Coronary artery (tissue), 2 donors: ENCODE results near the gene PKNOX2.
A peak's percentile ranks its signal among the peaks of the same experiment; 100 is the strongest.

Source experiments
- DNase-seq: peaks from one replicate; pipeline ENCODE4 v3.0.0-alpha.2; 2017; ENCODE audit warnings: low spot score
- H3K27ac ChIP-seq, 2 donors: fragments of 200-600 bp; sonication (generic); one replicate each; pipeline ENCODE4 v1.5.1; 2016 to 2019
- H3K4me3 ChIP-seq: fragments of 200-600 bp; sonication (generic); 2 replicates; pipeline ENCODE4 v1.5.1; 2016; ENCODE audit warnings: mild to moderate bottlenecking, moderate library complexity
- TF ChIP-seq, protein P1 (sequence below): fragments of 200-600 bp; sonication (generic); IDR thresholded peaks from one replicate; pipeline ENCODE4 v1.5.1; 2019; ENCODE audit warnings: antibody characterized with exemption

The PKNOX2 gene

DNA sequence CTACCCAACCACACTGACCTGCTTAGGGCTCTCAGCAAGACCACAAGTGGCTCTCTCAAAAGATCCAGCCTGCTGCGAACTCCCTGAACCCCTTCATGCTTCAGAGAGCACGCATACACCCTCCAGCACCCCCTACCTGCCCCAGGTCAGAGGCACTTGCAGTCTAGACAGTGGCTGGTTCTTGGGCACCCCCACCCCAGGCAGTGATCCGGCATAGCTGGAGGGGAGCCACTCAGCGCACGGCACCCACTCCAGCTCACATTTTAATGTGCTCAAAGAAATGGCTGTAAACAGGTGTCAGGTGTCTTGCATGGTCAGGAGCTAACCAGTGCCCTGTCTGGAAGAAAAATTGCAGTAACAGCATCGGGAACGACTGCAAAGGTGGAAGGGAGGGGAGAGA lies 140.8 kb downstream of the PKNOX2 start:
- no peak overlapping the region for H3K27ac ChIP-seq
- H3K4me3 ChIP-seq, result no peak overlapping the region
- TF ChIP-seq, protein P1, sequence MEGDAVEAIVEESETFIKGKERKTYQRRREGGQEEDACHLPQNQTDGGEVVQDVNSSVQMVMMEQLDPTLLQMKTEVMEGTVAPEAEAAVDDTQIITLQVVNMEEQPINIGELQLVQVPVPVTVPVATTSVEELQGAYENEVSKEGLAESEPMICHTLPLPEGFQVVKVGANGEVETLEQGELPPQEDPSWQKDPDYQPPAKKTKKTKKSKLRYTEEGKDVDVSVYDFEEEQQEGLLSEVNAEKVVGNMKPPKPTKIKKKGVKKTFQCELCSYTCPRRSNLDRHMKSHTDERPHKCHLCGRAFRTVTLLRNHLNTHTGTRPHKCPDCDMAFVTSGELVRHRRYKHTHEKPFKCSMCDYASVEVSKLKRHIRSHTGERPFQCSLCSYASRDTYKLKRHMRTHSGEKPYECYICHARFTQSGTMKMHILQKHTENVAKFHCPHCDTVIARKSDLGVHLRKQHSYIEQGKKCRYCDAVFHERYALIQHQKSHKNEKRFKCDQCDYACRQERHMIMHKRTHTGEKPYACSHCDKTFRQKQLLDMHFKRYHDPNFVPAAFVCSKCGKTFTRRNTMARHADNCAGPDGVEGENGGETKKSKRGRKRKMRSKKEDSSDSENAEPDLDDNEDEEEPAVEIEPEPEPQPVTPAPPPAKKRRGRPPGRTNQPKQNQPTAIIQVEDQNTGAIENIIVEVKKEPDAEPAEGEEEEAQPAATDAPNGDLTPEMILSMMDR, result no peak
- DNase-seq, result no peak

DNA sequence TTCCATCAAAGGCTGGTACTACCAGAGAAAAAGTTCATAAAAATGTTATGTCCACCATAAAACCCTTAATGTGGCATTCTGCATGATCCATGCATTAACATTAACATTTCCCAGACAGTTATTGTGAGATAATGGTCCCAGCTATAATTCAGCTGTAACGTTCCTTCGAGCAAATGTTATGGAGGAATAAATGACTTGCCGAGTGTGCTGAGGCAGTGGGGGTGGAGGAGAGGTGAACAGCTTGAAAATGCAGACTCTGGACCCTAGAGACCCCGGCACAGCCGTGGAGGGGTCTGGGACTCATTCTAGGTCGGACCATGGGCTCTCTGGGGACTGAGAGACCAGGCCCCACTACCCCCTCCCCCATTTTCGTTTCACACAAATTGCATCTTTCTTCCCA lies 141.9 kb downstream of the PKNOX2 start:
- DNase-seq, result no peak

DNA sequence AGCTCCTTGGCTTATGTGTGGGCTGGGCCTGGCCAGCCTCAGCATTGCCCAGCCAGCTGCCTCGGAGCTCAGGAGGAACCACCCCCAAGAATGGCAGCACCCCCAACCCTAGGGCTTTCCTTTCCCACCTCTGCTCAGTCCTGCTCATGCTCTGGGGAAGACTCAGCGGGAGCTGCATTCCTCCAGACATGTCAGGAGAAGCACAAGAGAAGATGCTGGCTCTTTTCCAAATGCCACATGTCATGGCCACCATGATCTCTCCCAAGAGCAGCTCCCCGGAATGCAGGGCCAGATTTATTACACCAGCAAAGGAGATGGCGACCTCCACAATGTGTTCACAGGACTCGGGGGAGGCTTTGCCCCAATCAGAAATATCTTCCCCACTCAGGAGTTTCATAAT lies 143.7 kb downstream of the PKNOX2 start:
- no peak overlapping the region for H3K27ac ChIP-seq
- H3K4me3 ChIP-seq, result no peak overlapping the region
- TF ChIP-seq, protein P1, result no peak
- no peak for DNase-seq

More for the DNA sequence above, 141.9 kb downstream of the PKNOX2 start:
- H3K27ac ChIP-seq, result no peak overlapping the region
- TF ChIP-seq, protein P1, result no peak
- no peak overlapping the region for H3K4me3 ChIP-seq

DNA sequence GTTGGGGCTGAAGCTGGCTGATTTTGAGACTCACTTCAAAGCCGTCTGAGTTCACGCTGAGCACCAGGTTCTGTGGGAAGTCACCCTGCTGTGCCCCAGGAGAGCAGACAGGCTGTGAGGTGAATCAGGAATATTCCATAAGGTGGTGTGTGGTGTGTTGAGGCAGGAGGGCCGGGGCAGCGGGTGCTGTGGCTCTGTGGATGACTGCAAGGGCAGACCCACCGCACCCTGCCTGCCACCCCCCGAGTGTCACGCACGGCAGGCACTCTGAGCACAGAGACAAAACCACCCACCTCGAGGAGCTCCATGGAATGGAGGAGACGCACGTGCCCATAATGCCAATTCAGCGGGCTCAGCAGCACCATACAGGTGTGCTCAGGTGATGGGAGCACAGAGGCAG lies 147.8 kb downstream of the PKNOX2 start:
- no peak overlapping the region for H3K4me3 ChIP-seq
- no peak for DNase-seq
- TF ChIP-seq, protein P1, result no peak
- H3K27ac ChIP-seq, result no peak overlapping the region

- Histone ChIP-seq H3K4me3 (no peak overlapping the region), H3K27ac (no peak overlapping the region)
- TF ChIP-seq, protein P1, result no peak
- no peak for DNase-seq
Measured at GRCh38 chr11:125312812-125313211, 148.3 kb downstream of the PKNOX2 start.

GRCh38 chr11:125313271-125314219 lies 149.0 kb downstream of the PKNOX2 start:
- no peak overlapping the region for H3K4me3 ChIP-seq
- TF ChIP-seq, protein P1, result no peak
- no peak overlapping the region for H3K27ac ChIP-seq
- peak; percentile 59 for DNase-seq
